ENCODE measurements around the gene BHLHE23. TPM values are rescaled to one million over a fixed set of nuclear protein-coding genes. Genes with fewer than 3 reads are reported as not detected.

BHLHE23 gene
- not detected for total RNA-seq
- polyA plus RNA-seq = not detected

DNA sequence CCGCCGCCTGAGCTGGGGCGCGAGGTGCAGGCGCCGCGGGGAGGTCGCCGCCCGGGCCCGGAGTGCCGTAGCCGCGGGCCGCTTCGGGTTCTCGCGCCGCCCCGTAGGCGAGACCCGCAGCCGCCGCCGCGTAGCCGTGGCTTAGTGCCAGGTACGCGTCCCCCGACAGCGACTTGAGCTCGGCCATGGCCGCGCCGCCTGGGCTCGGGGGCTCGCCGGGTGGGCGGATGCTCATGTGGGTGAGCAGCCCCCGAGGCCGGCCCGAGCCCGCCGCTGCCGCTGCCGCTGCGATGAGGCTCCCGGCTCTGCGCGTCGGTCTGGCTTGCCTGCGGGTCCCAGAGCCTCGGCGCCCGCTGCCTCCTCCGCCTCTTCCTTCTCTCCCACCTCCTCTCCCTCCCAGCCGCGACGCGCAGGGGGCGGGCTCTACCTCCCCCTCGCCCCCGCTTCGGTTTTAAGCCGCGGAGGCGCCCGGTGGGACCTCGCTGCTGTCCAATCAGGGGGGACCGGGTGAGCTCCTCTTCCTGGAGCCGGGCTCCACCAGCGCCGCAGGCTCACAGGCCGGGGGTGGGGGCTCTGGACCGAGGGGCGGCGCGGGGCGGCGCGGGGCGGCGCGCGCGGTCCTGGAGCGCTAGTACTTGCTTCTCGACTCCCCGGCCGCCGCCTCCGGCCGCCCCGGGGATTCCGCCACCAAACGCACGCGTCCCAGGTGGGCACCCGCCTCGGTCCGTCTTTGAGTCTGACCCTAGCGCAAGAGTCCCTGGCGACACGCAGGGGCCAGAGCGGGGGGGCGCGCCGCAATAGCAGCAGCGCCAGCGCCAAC lies at the start of gene BHLHE23:
Gene BHLHE23, minus strand, starts transcription at position 425 of the 820 bp plus-strand sequence. Its CDS starts 190 bp downstream, at position 235.
- peak within 1 kb of the TSS in 1 of 8 donors; percentile 43 for H3K27ac Mint-ChIP-seq
- H3K4me3 Mint-ChIP-seq = peak within 1 kb of the TSS in 5 of 7 donors; percentile 29 to 48 (median 39)
- H3K4me1 Mint-ChIP-seq = peaks cover 15 to 43% (median 22%) of the 10 kb centered on the region in 3 donors
- H3K9me3 Mint-ChIP-seq = peaks cover 0 to 2% (median 0%) of the 10 kb centered on the region in 5 donors
- peaks cover 0 to 3% (median 0%) of the 10 kb centered on the region in 3 donors for H3K36me3 Mint-ChIP-seq
- peaks cover 36 to 53% of the 10 kb centered on the region in 2 donors for H3K27me3 Mint-ChIP-seq
- H3K27me3 ChIP-seq (ENCODE audit: insufficient read depth, low read length, poor library complexity, severe bottlenecking) = peaks cover 58% of the 10 kb centered on the region
- peaks cover 27% of the 10 kb centered on the region for H3K4me1 ChIP-seq (ENCODE audit: insufficient read depth, low read length)
- H3K4me3 ChIP-seq (ENCODE audit: low read length) = no peak within 1 kb of the TSS
- ChIA-PET POLR2A (no interaction called here), CTCF (interaction anchor here (1.2 to 3.0 kb wide), 4 partner anchors 16 to 106 kb away, joined by 3 to 18 read pairs (median 4); no protein-coding TSS in a partner anchor)
- H3K27ac ChIP-seq (ENCODE audit: low read depth, low read length) = no peak within 1 kb of the TSS
- H3K9me3 ChIP-seq (ENCODE audit: low read length) = no peaks in the 10 kb centered on the region
- H3K36me3 ChIP-seq (ENCODE audit: insufficient read depth, low read length) = no peaks in the 10 kb centered on the region
- DNase-seq = no peak

DNA sequence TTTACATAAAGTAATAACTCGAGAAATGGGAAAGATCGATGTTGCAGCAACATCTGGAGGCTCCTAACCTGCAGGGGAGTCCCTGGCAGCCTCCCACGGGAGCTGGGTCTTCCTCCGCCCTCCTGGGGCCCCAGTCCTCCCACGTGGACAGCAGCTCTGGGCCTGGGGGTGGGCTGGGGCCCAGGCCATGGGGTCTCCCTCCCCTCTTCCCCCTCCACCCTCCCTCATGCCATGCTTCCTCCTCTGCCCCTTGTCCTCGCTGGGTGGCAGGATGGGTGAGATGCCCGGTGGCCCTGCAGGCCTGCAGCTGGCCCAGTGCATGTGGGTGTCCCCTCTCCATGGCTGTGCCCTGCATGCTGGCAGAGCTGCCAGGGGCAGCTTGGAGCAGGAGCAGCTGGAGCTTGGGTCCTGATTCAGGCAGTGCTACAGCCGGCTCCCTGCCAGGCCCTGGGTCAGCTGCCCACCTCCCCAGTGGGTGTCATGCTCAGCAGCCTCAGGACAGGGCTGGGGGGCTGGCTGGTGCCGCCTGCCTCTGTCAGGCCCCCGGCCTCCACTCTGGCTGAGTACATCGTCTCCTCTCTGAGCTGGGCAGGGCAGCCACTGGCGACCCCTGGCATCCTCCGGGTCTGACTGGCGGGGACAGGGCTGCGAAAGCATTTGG lies 48.9 kb upstream of the BHLHE23 start:
- ChIA-PET CTCF (interaction anchor here (1.4 to 1.9 kb wide), 2 partner anchors 13 to 125 kb away, joined by 3 to 8 read pairs; no protein-coding TSS in a partner anchor), POLR2A (no interaction called here)
- H3K9me3 ChIP-seq (ENCODE audit: low read length) = no peaks in the 10 kb centered on the region
- Mint-ChIP-seq H3K36me3 (no peaks in the 10 kb centered on the region), H3K27me3 (peaks cover 6 to 30% of the 10 kb centered on the region in 2 donors), H3K27ac (no peak overlapping the region), H3K4me1 (no peaks in the 10 kb centered on the region), H3K4me3 (no peak overlapping the region), H3K9me3 (no peaks in the 10 kb centered on the region)
- no peaks in the 10 kb centered on the region for H3K4me1 ChIP-seq (ENCODE audit: insufficient read depth, low read length)
- H3K27me3 ChIP-seq (ENCODE audit: insufficient read depth, low read length, poor library complexity, severe bottlenecking) = peaks cover 3% of the 10 kb centered on the region
- H3K36me3 ChIP-seq (ENCODE audit: insufficient read depth, low read length) = no peaks in the 10 kb centered on the region
- no peak overlapping the region for H3K4me3 ChIP-seq (ENCODE audit: low read length)
- no peak overlapping the region for H3K27ac ChIP-seq (ENCODE audit: low read depth, low read length)
- DNase-seq = peak in 1 of 5 donors; percentile 30

DNA sequence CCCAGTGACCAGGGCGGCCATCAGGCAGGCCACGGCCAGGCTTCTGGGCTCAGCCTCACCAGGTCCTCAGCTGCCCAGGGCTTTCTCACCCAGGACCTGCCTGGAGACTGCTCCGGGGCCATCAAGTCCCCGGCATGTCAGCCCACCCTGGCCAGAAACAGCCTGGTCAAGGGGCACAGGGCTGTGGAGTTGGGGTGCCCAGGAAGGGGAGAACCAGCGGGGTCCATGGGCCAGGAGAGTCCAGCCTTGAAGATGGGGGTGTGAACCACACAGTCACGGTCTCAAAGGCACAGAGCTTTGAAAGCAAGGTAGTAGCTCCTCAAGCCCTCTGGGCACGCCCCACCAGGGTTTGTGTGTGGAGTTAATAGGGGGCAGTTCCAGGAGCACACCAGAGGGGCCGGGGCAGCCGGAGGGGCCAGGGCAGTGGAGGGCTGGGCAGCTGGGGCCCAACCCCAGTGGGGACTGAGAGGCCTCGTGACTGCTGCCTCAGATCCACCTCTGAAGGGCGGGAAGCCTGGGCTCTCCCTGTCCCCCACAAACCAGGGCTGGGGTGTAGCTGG lies 48.0 kb upstream of the BHLHE23 start:
- ChIA-PET CTCF (interaction anchor here (1.4 kb wide), 1 partner anchor 12 kb away, joined by 3 read pairs; no protein-coding TSS in a partner anchor), POLR2A (no interaction called here)
- Histone ChIP-seq H3K4me3 (ENCODE audit: low read length) (no peak overlapping the region), H3K36me3 (ENCODE audit: insufficient read depth, low read length) (no peaks in the 10 kb centered on the region), H3K9me3 (ENCODE audit: low read length) (no peaks in the 10 kb centered on the region), H3K4me1 (ENCODE audit: insufficient read depth, low read length) (no peaks in the 10 kb centered on the region), H3K27me3 (ENCODE audit: insufficient read depth, low read length, poor library complexity, severe bottlenecking) (no peaks in the 10 kb centered on the region), H3K27ac (ENCODE audit: low read depth, low read length) (no peak overlapping the region)
- Mint-ChIP-seq H3K27me3 (peaks cover 6 to 27% of the 10 kb centered on the region in 2 donors), H3K36me3 (no peaks in the 10 kb centered on the region), H3K27ac (no peak overlapping the region), H3K4me1 (no peaks in the 10 kb centered on the region), H3K9me3 (no peaks in the 10 kb centered on the region), H3K4me3 (no peak overlapping the region)
- DNase-seq = peak in 1 of 5 donors; percentile 29

DNA sequence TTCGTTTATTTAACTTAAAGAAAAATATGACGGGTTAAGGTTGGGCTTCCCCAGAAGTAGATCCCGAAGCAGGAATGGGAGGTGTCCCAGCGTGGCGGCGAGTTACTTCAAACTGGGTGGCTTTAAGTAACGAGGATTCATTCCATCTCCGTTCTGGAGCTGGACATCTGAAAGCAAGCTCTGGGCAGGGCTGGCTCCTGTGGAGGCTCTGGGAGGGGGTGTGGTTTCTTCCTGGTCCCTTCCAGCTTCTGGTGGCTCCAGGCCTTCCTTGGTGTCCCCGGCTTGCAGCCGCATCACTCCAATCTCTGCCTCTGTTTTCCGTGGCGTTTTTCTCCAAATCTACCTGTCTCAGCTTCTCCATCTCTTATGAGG lies 47.3 kb upstream of the BHLHE23 start:
- no peak overlapping the region for H3K27ac ChIP-seq (ENCODE audit: low read depth, low read length)
- H3K9me3 Mint-ChIP-seq = no peaks in the 10 kb centered on the region
- no peaks in the 10 kb centered on the region for H3K27me3 ChIP-seq (ENCODE audit: insufficient read depth, low read length, poor library complexity, severe bottlenecking)
- H3K27me3 Mint-ChIP-seq = peaks cover 6 to 24% of the 10 kb centered on the region in 2 donors
- CTCF ChIA-PET = no interaction called here
- H3K4me3 Mint-ChIP-seq = no peak overlapping the region
- H3K36me3 Mint-ChIP-seq = no peaks in the 10 kb centered on the region
- no peaks in the 10 kb centered on the region for H3K4me1 ChIP-seq (ENCODE audit: insufficient read depth, low read length)
- POLR2A ChIA-PET = no interaction called here
- DNase-seq = no peak
- no peaks in the 10 kb centered on the region for H3K9me3 ChIP-seq (ENCODE audit: low read length)
- no peaks in the 10 kb centered on the region for H3K36me3 ChIP-seq (ENCODE audit: insufficient read depth, low read length)
- no peak overlapping the region for H3K4me3 ChIP-seq (ENCODE audit: low read length)
- no peaks in the 10 kb centered on the region for H3K4me1 Mint-ChIP-seq
- no peak overlapping the region for H3K27ac Mint-ChIP-seq

DNA sequence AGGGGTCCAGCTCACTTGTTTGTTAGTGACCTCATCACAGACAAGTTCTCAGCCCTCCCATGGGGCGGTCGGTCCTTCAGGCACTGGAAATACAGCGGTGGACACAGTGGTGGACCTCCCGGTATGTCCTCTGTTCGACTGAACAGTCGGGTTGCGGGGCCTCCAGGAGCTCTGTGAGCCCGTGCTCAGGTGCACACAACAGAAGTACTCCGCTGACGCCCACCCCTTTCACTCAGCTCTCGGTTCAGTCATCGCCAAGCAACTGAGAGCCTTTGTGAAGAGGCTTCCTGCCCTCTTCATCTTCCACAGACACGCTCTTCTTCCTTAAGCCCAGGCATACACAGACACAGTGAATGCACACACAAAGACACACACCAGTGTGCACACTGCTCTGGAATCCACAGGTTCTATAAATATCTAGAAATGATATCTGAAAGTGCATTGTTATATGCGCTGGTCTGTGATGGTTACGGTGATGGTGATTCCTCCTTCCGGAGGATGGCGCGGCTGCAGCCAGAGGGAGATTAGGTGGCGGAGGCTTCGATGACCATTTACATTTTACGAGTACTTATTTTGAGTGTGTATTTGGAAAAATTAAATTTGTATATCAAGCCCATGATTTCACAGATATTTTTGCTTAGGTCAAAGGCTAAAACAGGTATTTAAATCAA lies 46.8 kb upstream of the BHLHE23 start:
- Histone ChIP-seq H3K27ac (ENCODE audit: low read depth, low read length) (no peak overlapping the region), H3K27me3 (ENCODE audit: insufficient read depth, low read length, poor library complexity, severe bottlenecking) (no peaks in the 10 kb centered on the region), H3K4me1 (ENCODE audit: insufficient read depth, low read length) (no peaks in the 10 kb centered on the region), H3K9me3 (ENCODE audit: low read length) (no peaks in the 10 kb centered on the region), H3K4me3 (ENCODE audit: low read length) (no peak overlapping the region), H3K36me3 (ENCODE audit: insufficient read depth, low read length) (no peaks in the 10 kb centered on the region)
- no peak for DNase-seq
- no peaks in the 10 kb centered on the region for H3K4me1 Mint-ChIP-seq
- CTCF ChIA-PET = interaction anchor here (1.4 kb wide), 1 partner anchor 81 kb away, joined by 3 read pairs; no protein-coding TSS in a partner anchor
- H3K27ac Mint-ChIP-seq = no peak overlapping the region
- peaks cover 6 to 24% of the 10 kb centered on the region in 2 donors for H3K27me3 Mint-ChIP-seq
- H3K9me3 Mint-ChIP-seq = no peaks in the 10 kb centered on the region
- no peak overlapping the region for H3K4me3 Mint-ChIP-seq
- H3K36me3 Mint-ChIP-seq = no peaks in the 10 kb centered on the region
- POLR2A ChIA-PET = no interaction called here

DNA sequence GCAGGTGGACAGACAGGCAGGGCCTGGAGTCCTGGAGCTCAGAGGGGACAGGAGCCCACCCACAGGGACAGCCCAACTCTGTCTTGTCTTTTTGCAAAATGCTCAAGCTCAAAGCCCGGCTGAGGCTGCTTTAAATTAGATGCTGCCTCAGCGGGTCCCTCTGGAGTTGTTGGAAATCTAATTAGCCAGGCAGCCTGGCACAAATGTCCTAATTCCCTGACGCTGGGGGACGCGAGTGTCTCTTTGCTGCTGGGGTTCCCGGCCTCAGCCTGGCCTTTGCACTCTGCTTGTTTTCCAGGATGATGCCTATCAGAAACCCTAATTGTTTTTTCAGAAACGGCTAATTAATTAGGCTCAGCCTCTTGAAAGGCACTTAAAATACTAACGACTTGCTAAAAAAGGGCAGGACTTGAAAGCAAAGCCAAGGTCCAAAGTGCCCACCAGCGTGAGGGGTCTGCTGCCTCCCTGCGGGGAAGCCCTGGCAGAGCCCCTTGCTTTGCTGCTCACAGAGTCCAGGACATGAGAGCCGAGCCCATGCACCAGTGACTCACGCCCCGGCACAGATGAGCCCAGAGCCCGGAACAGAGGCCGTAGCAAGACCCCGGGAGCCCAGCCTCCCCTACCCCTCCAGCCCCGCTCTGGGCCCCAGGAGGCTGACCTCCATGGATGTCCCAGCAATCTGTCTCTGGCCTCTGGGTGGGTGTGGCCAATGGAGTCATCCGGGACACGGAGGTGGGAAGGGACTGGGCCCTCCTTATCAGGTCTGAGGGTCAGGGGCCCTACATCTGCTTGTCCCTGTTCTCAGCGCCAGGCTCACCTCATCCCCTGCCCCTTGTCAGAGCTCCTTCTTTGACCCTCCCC lies 46.0 kb upstream of the BHLHE23 start:
- Histone ChIP-seq H3K36me3 (ENCODE audit: insufficient read depth, low read length) (no peaks in the 10 kb centered on the region), H3K4me3 (ENCODE audit: low read length) (no peak overlapping the region), H3K27ac (ENCODE audit: low read depth, low read length) (no peak overlapping the region), H3K27me3 (ENCODE audit: insufficient read depth, low read length, poor library complexity, severe bottlenecking) (no peaks in the 10 kb centered on the region), H3K4me1 (ENCODE audit: insufficient read depth, low read length) (no peaks in the 10 kb centered on the region), H3K9me3 (ENCODE audit: low read length) (no peaks in the 10 kb centered on the region)
- Mint-ChIP-seq H3K27ac (no peak overlapping the region), H3K9me3 (no peaks in the 10 kb centered on the region), H3K36me3 (no peaks in the 10 kb centered on the region), H3K4me1 (no peaks in the 10 kb centered on the region), H3K4me3 (no peak overlapping the region), H3K27me3 (peaks cover 6 to 24% of the 10 kb centered on the region in 2 donors)
- peak in 1 of 5 donors; percentile 42 for DNase-seq
- POLR2A ChIA-PET = no interaction called here
- CTCF ChIA-PET = interaction anchor here (1.4 kb wide), 1 partner anchor 80 kb away, joined by 3 read pairs; no protein-coding TSS in a partner anchor

DNA sequence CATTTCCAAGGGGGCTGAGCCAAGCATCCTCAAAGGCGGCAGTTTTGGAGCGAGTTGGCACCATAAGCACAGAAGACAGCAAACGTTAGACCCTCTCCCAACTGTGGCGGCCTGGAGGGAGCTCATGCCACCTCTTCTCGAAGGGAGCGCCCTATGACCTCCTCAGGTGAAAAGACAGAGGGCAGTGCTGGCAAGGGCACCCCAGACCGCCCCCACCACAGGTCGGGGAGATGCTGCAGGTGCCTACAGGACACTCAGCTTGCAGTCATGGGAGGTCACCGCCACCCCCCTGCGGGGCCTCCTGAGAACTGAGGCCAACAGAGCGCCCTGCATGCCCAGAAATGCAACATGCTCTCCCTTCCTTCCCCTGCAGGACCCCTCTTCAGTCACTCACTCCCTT lies 45.1 kb upstream of the BHLHE23 start:
- Histone ChIP-seq H3K36me3 (ENCODE audit: insufficient read depth, low read length) (no peaks in the 10 kb centered on the region), H3K27ac (ENCODE audit: low read depth, low read length) (no peak overlapping the region), H3K9me3 (ENCODE audit: low read length) (no peaks in the 10 kb centered on the region), H3K4me1 (ENCODE audit: insufficient read depth, low read length) (no peaks in the 10 kb centered on the region), H3K4me3 (ENCODE audit: low read length) (no peak overlapping the region), H3K27me3 (ENCODE audit: insufficient read depth, low read length, poor library complexity, severe bottlenecking) (no peaks in the 10 kb centered on the region)
- Mint-ChIP-seq H3K36me3 (no peaks in the 10 kb centered on the region), H3K4me3 (no peak overlapping the region), H3K9me3 (no peaks in the 10 kb centered on the region), H3K27me3 (peaks cover 6 to 29% of the 10 kb centered on the region in 2 donors), H3K27ac (no peak overlapping the region), H3K4me1 (no peaks in the 10 kb centered on the region)
- peak in 1 of 5 donors; percentile 33 for DNase-seq
- CTCF ChIA-PET = interaction anchor here (1.4 kb wide), 1 partner anchor 79 kb away, joined by 3 read pairs; no protein-coding TSS in a partner anchor
- POLR2A ChIA-PET = no interaction called here
